CD4-positive, alpha-beta T cell (primary cell): Measurements from ENCODE around the gene CAPZB. TPM values are rescaled to one million over a fixed set of nuclear protein-coding genes. Genes with fewer than 3 reads are reported as not detected.
A peak's percentile ranks its signal among the peaks of the same experiment; 100 is the strongest.

Experiments used
- ATAC-seq: fragments of 200-7000 bp; cut with Tn5 transposase; one replicate; pipeline ENCODE4 v1.10.0; 2022; ENCODE audit warnings: mild to moderate bottlenecking; ENCODE audit not compliant: poor library complexity
- CTCF ChIA-PET: fragments of 350-600 bp; sonication (Branson Sonifier 250); formaldehyde crosslinking; loops from one replicate; lab custom pipeline; 2021; ENCODE audit warnings: antibody characterized with exemption, inconsistent platforms; lab: Charles Lee
- POLR2A ChIA-PET: fragments of 350-600 bp; sonication (Branson Sonifier 250); formaldehyde crosslinking; loops from one replicate; lab custom pipeline; 2021; ENCODE audit warnings: antibody characterized with exemption, inconsistent platforms; lab: Charles Lee
- DNase-seq, 14 experiments: peaks; one replicate each; pipeline ENCODE4 v3.0.0-alpha.2; 2013 to 2020; ENCODE audit warnings: mixed read lengths in 2 of 14
- H3K27ac ChIP-seq, 2 donors: one replicate each; pipeline versions ENCODE4 v1.5.1 to v1.7.0; 2013; ENCODE audit warnings: low read length in 2 of 2, low read depth in 1 of 2, mild to moderate bottlenecking in 1 of 2
- H3K27me3 ChIP-seq, 2 experiments: 1 replicate in 1 of 2; 2 replicates in 1 of 2; pipeline versions ENCODE4 v1.6.1 to v1.7.0; 2013; ENCODE audit warnings: low read length in 2 of 2, control low read depth in 1 of 2, mild to moderate bottlenecking in 1 of 2, moderate library complexity in 1 of 2; ENCODE audit not compliant: insufficient read depth in 2 of 2, control insufficient read depth in 1 of 2
- H3K36me3 ChIP-seq: one replicate; pipeline ENCODE4 v1.6.1; 2013; ENCODE audit warnings: low read length, control low read depth; ENCODE audit not compliant: insufficient read depth
- H3K4me1 ChIP-seq: one replicate; pipeline ENCODE4 v1.6.1; 2013; ENCODE audit warnings: low read length, control low read depth; ENCODE audit not compliant: insufficient read depth
- H3K4me3 ChIP-seq: one replicate; pipeline ENCODE4 v1.5.1; 2013; ENCODE audit warnings: mild to moderate bottlenecking, low read length, moderate library complexity
- H3K9me3 ChIP-seq, 2 experiments: 1 replicate in 1 of 2; 2 replicates in 1 of 2; pipeline versions ENCODE4 v1.6.1 to v1.7.0; 2013; ENCODE audit warnings: low read length in 2 of 2, mild to moderate bottlenecking in 2 of 2, control low read depth in 1 of 2, moderate library complexity in 1 of 2; ENCODE audit not compliant: control insufficient read depth in 1 of 2, insufficient read depth in 1 of 2
- H3K27ac Mint-ChIP-seq: one replicate; pipeline ENCODE4 v1.8.0; 2020; ENCODE audit warnings: mixed read lengths
- H3K27me3 Mint-ChIP-seq: one replicate; pipeline ENCODE4 v1.8.0; 2021; ENCODE audit warnings: mixed read lengths
- H3K36me3 Mint-ChIP-seq: one replicate; pipeline ENCODE4 v1.8.0; 2021; ENCODE audit warnings: low read depth, mixed read lengths
- H3K4me1 Mint-ChIP-seq: one replicate; pipeline ENCODE4 v1.8.0; 2021; ENCODE audit warnings: low read depth, mixed read lengths
- H3K4me3 Mint-ChIP-seq: one replicate; pipeline ENCODE4 v1.8.0; 2020; ENCODE audit warnings: mild to moderate bottlenecking, mixed read lengths
- H3K9me3 Mint-ChIP-seq: one replicate; pipeline ENCODE4 v1.8.0; 2020; ENCODE audit warnings: mixed read lengths
- CTCF ChIP-seq: fragments of 200-600 bp; IDR thresholded peaks from one replicate; pipeline ENCODE4 v1.8.0; 2022; ENCODE audit warnings: antibody characterized with exemption, mild to moderate bottlenecking
- intact Hi-C, 2 experiments: fragments of 100-400 bp; cut with DNase I in 1 of 2; cut with micrococcal nuclease in 1 of 2; formaldehyde crosslinking; loops; one replicate each; pipeline versions ENCODE4 v1.15.1 to v1.9.0; 2023 to 2025; cut with DNase I, micrococcal nuclease
- total RNA-seq, 174 experiments: library from RNA in 2 of 174; stranded (reverse) in 2 of 174; gene quantifications; one replicate each; pipeline ENCODE4 v1.2.3 and lab custom pipeline; 2021 to 2026

Gene CAPZB
- total RNA-seq, 2 experiments from 2014 or later = 168 to 173 TPM

- H3K4me1 Mint-ChIP-seq = peaks cover 42% of the 10 kb centered on the region
- H3K9me3 Mint-ChIP-seq = no peaks in the 10 kb centered on the region
- no peaks in the 10 kb centered on the region for H3K27me3 Mint-ChIP-seq
Observed at GRCh38 chr1:19357299-19357986, 127.9 kb downstream of the CAPZB start.

GRCh38 chr1:19356266-19356665 is 129.1 kb downstream of the CAPZB start:
- no peaks in the 10 kb centered on the region for H3K9me3 ChIP-seq
- ChIA-PET POLR2A (no interaction called here), CTCF (no interaction called here)
- H3K4me1 ChIP-seq = peaks cover 19% of the 10 kb centered on the region
- intact Hi-C loops = no loop called here
- no peak overlapping the region for H3K4me3 ChIP-seq
- Mint-ChIP-seq H3K36me3 (peaks cover 69% of the 10 kb centered on the region), H3K27me3 (no peaks in the 10 kb centered on the region), H3K4me3 (no peak overlapping the region), H3K27ac (no peak overlapping the region), H3K4me1 (peaks cover 30% of the 10 kb centered on the region), H3K9me3 (no peaks in the 10 kb centered on the region)
- TF ChIP-seq CTCF = no peak
- H3K27ac ChIP-seq = no peak overlapping the region
- peaks cover 70% of the 10 kb centered on the region for H3K36me3 ChIP-seq
- no peak for DNase-seq
- ATAC-seq = no peak
- no peaks in the 10 kb centered on the region for H3K27me3 ChIP-seq

More at GRCh38 chr1:19357299-19357986, 127.9 kb downstream of the CAPZB start:
- CTCF ChIA-PET = no interaction called here
- DNase-seq = no peak
- ATAC-seq = no peak
- peaks cover 60% of the 10 kb centered on the region for H3K36me3 Mint-ChIP-seq
- POLR2A ChIA-PET = no interaction called here
- Histone ChIP-seq H3K27me3 (no peaks in the 10 kb centered on the region), H3K4me3 (no peak overlapping the region), H3K27ac (no peak overlapping the region), H3K4me1 (peaks cover 29% of the 10 kb centered on the region), H3K36me3 (peaks cover 64% of the 10 kb centered on the region), H3K9me3 (no peaks in the 10 kb centered on the region)
- H3K4me3 Mint-ChIP-seq = no peak overlapping the region
- H3K27ac Mint-ChIP-seq = peak overlapping the region; percentile 34
- intact Hi-C loops = no loop called here
- TF ChIP-seq CTCF = no peak

GRCh38 chr1:19354531-19354981 is 130.8 kb downstream of the CAPZB start:
- Histone ChIP-seq H3K27me3 (no peaks in the 10 kb centered on the region), H3K36me3 (peaks cover 79% of the 10 kb centered on the region), H3K4me3 (no peak overlapping the region), H3K9me3 (no peaks in the 10 kb centered on the region), H3K4me1 (peaks cover 3% of the 10 kb centered on the region), H3K27ac (no peak overlapping the region)
- intact Hi-C loops = no loop called here
- ChIA-PET POLR2A (interaction anchor here (0.9 kb wide), 1 partner anchor 246 kb away, joined by 3 read pairs; no protein-coding TSS in a partner anchor), CTCF (interaction anchor here (0.8 kb wide), 1 partner anchor 13 kb away, joined by 4 read pairs; no protein-coding TSS in a partner anchor)
- ATAC-seq (no peak), DNase-seq (no peak)
- TF ChIP-seq CTCF = no peak
- H3K4me3 Mint-ChIP-seq = no peak overlapping the region
- H3K27ac Mint-ChIP-seq = no peak overlapping the region
- peaks cover 77% of the 10 kb centered on the region for H3K36me3 Mint-ChIP-seq
- no peaks in the 10 kb centered on the region for H3K9me3 Mint-ChIP-seq
- H3K4me1 Mint-ChIP-seq = peaks cover 13% of the 10 kb centered on the region
- H3K27me3 Mint-ChIP-seq = no peaks in the 10 kb centered on the region
